Esophagus (tissue), 2 donors: ENCODE measurements around the gene FBXO21. TPM values are rescaled to one million over a fixed set of nuclear protein-coding genes. Genes with fewer than 3 reads are reported as not detected.
"Not testable (repeated sequence)": the region's sequence is repeated elsewhere in the genome, so short reads cannot be mapped to it uniquely, and the experiment has no call there.

Experiments
- H3K27ac ChIP-seq, 2 donors: one replicate each; pipeline ENCODE4 v1.5.1; 2013; ENCODE audit warnings: low read depth in 2 of 2, mild to moderate bottlenecking in 2 of 2, inconsistent platforms in 1 of 2, low read length in 1 of 2, moderate library complexity in 1 of 2
- H3K27me3 ChIP-seq, 2 donors: one replicate each; pipeline ENCODE4 v1.6.1; 2013; ENCODE audit warnings: low read length in 2 of 2, control low read depth in 1 of 2, mild to moderate bottlenecking in 1 of 2; ENCODE audit not compliant: insufficient read depth in 2 of 2, control insufficient read depth in 1 of 2
- H3K36me3 ChIP-seq, 2 donors: one replicate each; pipeline ENCODE4 v1.6.1; 2013; ENCODE audit warnings: low read length in 1 of 2; ENCODE audit not compliant: control insufficient read depth in 2 of 2, insufficient read depth in 2 of 2
- H3K4me1 ChIP-seq, 2 donors: one replicate each; pipeline ENCODE4 v1.6.1; 2013; ENCODE audit warnings: low read length in 1 of 2; ENCODE audit not compliant: control insufficient read depth in 2 of 2, insufficient read depth in 2 of 2
- H3K4me3 ChIP-seq, 2 donors: one replicate each; pipeline ENCODE4 v1.5.1; 2013; ENCODE audit warnings: low read length in 2 of 2, mild to moderate bottlenecking in 2 of 2, low read depth in 1 of 2, moderate library complexity in 1 of 2
- H3K9me3 ChIP-seq, 2 donors: one replicate each; pipeline ENCODE4 v1.6.1; 2013; ENCODE audit warnings: mild to moderate bottlenecking in 2 of 2, low read depth in 1 of 2, low read length in 1 of 2, moderate library complexity in 1 of 2; ENCODE audit not compliant: control insufficient read depth in 2 of 2, insufficient read depth in 1 of 2
- WGBS, 2 donors: extraction: QIAGEN DNeasy Blood & Tissue Kit; methylation state at CpG; one replicate each; pipeline ENCODE4 v1.1.7; 2013; 5-methylcytosine and 5-hydroxymethylcytosine counted together
- polyA plus RNA-seq, 2 donors: library from polyadenylated mRNA; stranded (reverse); fragments of 200-250 nt; gene quantifications; one replicate each; pipeline ENCODE4 v1.2.3, GENCODE V29; 2013
- donor health status: healthy with polysubstance abuse.
- donor health status: Bipolar disorder and iron deficiency.

Gene FBXO21
- polyA plus RNA-seq, 2 donors: 4.4 to 9.1 TPM

DNA sequence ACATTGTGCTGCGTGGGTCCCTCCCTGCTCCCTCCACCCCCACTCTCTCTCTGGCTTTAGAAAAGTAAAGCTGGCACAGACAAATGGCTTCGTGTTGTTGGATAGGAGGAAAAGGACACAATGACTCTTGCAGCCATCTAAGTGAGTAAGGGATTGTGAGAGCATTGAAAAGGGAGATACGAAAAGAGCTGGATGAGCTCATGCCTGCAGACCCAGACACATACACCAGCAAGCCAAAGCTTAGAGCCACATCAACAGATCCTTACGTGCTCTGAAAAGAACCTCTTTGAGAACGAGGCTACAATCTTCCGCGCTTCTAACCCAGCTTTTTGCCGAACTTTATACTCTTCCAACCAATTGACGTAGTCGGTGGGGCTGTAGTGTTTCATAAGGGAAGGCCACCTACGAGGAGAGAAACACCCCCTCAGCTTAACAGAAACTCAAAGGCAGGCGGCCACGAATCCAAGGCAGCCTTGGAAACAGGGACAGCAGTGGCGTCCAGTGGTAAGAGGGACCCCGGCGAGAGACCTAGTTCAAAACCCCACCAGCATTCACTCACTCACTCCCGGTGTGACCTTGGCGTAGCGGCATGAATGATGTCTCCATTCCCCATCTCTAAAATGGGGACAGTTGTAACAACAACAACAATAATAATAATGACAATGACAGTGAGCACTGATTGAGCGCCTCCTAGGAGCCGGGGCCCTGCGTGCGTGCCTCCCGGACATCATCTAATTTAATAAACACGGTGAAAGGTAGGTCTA is 1.1 kb downstream of the FBXO21 start:
- WGBS, 2 donors: 17 to 25% methylated on average over 25 of the region's 25 CpGs
- Histone ChIP-seq H3K4me1 (peaks cover 3% of the 10 kb centered on the region in 2 donors), H3K27me3 (no peaks in the 10 kb centered on the region), H3K36me3 (peaks cover 0 to 3% of the 10 kb centered on the region in 2 donors), H3K27ac (peak overlapping the region; percentile 16 to 65), H3K9me3 (no peaks in the 10 kb centered on the region), H3K4me3 (peak overlapping the region; percentile 78 to 97)

DNA sequence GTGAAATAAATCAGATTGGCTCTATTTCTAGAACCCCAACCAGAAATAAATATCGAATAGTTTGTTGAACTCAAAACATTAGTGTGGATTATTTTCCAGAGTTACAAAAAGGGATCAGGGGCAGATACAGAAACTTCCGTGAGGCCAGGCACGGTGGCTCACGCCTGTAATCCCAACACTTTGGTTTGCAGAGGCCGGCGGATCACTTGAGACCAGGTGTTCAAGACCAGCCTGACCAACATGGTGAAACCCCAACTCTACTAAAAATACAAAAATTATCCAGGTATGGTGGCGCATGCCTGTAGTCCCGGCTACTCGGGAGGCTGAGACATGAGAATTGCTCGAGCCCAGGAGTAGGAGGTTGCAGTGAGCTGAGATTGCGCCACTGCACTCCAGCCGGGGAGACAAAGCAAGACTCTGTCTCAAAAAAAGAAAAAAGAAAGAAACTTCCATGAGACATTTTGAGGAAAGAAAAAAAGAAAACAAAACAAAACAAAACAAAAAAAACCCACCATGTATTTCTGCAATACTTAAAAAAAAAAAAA is 2.1 kb downstream of the FBXO21 start:
- peaks cover 3% of the 10 kb centered on the region in 2 donors for H3K4me1 ChIP-seq
- 89 to 92% methylated on average over 12 of the region's 12 CpGs for WGBS, 2 donors
- no peaks in the 10 kb centered on the region for H3K27me3 ChIP-seq
- peaks cover 0 to 3% of the 10 kb centered on the region in 2 donors for H3K36me3 ChIP-seq
- no peak overlapping the region for H3K27ac ChIP-seq
- no peaks in the 10 kb centered on the region for H3K9me3 ChIP-seq
- no peak overlapping the region for H3K4me3 ChIP-seq

GRCh38 chr12:117187421-117187820 is 2.8 kb downstream of the FBXO21 start:
- Histone ChIP-seq H3K27me3 (no peaks in the 10 kb centered on the region), H3K4me3 (no peak overlapping the region), H3K9me3 (no peaks in the 10 kb centered on the region), H3K27ac (no peak overlapping the region), H3K36me3 (peaks cover 0 to 3% of the 10 kb centered on the region in 2 donors), H3K4me1 (peaks cover 3% of the 10 kb centered on the region in 2 donors)
- 62 to 80% methylated on average over 4 of the region's 4 CpGs for WGBS, 2 donors

GRCh38 chr12:117182866-117183265 is 7.4 kb downstream of the FBXO21 start:
- no peaks in the 10 kb centered on the region for H3K9me3 ChIP-seq
- no peaks in the 10 kb centered on the region for H3K27me3 ChIP-seq
- H3K4me3 ChIP-seq: no peak overlapping the region
- H3K36me3 ChIP-seq: peaks cover 0 to 3% of the 10 kb centered on the region in 2 donors
- H3K4me1 ChIP-seq: no peaks in the 10 kb centered on the region
- 96 to 98% methylated on average over 3 of the region's 3 CpGs for WGBS, 2 donors
- H3K27ac ChIP-seq: no peak overlapping the region

DNA sequence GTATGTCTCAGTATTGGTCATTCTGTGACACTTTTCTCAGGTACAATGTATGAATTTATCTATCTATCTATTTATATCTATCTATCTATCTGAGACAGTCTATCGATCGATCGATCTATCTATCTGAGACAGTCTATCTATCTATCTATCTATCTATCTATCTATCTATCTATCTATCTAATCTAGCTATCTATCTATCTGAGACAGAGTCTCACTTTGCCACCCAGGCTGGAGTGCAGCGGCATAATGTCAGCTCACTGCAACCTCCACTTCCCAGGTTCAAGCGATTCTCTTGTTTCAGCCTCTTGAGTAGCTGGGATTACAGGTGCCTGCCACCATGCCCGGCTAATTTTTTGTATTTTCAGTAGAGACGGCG is 8.8 kb downstream of the FBXO21 start:
- WGBS, 2 donors: 95 to 98% methylated on average over 8 of the region's 8 CpGs

GRCh38 chr12:117180758-117181467 is 9.4 kb downstream of the FBXO21 start:
- peaks cover 3 to 6% of the 10 kb centered on the region in 2 donors for H3K36me3 ChIP-seq
- no peaks in the 10 kb centered on the region for H3K27me3 ChIP-seq
- WGBS, 2 donors: 73 to 94% methylated on average over 4 of the region's 4 CpGs
- no peak overlapping the region for H3K27ac ChIP-seq
- no peaks in the 10 kb centered on the region for H3K9me3 ChIP-seq
- no peaks in the 10 kb centered on the region for H3K4me1 ChIP-seq
- H3K4me3 ChIP-seq: no peak overlapping the region

More for the DNA sequence above, 8.8 kb downstream of the FBXO21 start:
- H3K4me1 ChIP-seq, H3K4me3 ChIP-seq, H3K9me3 ChIP-seq, H3K36me3 ChIP-seq, H3K27ac ChIP-seq, H3K27me3 ChIP-seq: not testable (repeated sequence)

GRCh38 chr12:117178745-117179144 is 11.5 kb downstream of the FBXO21 start:
- Histone ChIP-seq H3K9me3 (no peaks in the 10 kb centered on the region), H3K4me1 (no peaks in the 10 kb centered on the region), H3K4me3 (no peak overlapping the region), H3K27me3 (no peaks in the 10 kb centered on the region), H3K27ac (no peak overlapping the region), H3K36me3 (peaks cover 9 to 11% of the 10 kb centered on the region in 2 donors)
- WGBS, 2 donors: 94% methylated on average over 2 of the region's 2 CpGs

GRCh38 chr12:117178301-117178700 is 12.0 kb downstream of the FBXO21 start:
- H3K9me3 ChIP-seq: no peaks in the 10 kb centered on the region
- WGBS, 2 donors: 87 to 95% methylated on average over 10 of the region's 10 CpGs
- no peaks in the 10 kb centered on the region for H3K4me1 ChIP-seq
- peaks cover 11% of the 10 kb centered on the region in 2 donors for H3K36me3 ChIP-seq
- no peak overlapping the region for H3K27ac ChIP-seq
- H3K4me3 ChIP-seq: no peak overlapping the region
- H3K27me3 ChIP-seq: no peaks in the 10 kb centered on the region

DNA sequence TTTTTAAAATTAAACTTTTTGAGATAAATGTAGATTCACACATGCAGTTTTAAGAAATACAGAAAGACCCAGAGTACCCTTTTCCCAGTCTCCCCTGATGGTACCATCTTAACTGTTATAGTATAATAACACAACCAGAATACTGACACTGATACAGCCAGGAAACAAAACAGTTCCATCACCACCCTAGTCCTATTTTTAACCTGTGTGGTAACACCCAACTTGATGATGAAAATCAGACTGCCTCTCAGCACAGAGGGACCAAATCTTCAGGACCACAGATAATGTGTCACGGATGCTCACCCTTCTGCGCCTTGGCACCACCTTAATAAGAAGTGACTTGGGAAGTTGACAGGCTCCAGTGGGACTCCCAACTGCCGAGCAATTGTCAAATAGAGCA is 18.1 kb downstream of the FBXO21 start:
- H3K4me3 ChIP-seq: no peak overlapping the region
- H3K4me1 ChIP-seq: no peaks in the 10 kb centered on the region
- no peak overlapping the region for H3K27ac ChIP-seq
- WGBS, 2 donors: 96 to 98% methylated on average over 3 of the region's 3 CpGs
- H3K36me3 ChIP-seq: peaks cover 17 to 19% of the 10 kb centered on the region in 2 donors
- no peaks in the 10 kb centered on the region for H3K9me3 ChIP-seq
- no peaks in the 10 kb centered on the region for H3K27me3 ChIP-seq
